Measurements from ENCODE around the gene ZDHHC11B. TPM values are rescaled to one million over a fixed set of nuclear protein-coding genes. Genes with fewer than 3 reads are reported as not detected.
"Not testable (repeated sequence)": the region's sequence is repeated elsewhere in the genome, so short reads cannot be mapped to it uniquely, and the experiment has no call there.

Gene ZDHHC11B
- total RNA-seq, 1 donor from 2014 or later = not detected

- DNase-seq (ENCODE audit: extremely low read depth, low read depth, low spot score) = not testable (repeated sequence)
Observed at GRCh38 chr5:691049-691448, 93.5 kb downstream of the ZDHHC11B start.

DNA sequence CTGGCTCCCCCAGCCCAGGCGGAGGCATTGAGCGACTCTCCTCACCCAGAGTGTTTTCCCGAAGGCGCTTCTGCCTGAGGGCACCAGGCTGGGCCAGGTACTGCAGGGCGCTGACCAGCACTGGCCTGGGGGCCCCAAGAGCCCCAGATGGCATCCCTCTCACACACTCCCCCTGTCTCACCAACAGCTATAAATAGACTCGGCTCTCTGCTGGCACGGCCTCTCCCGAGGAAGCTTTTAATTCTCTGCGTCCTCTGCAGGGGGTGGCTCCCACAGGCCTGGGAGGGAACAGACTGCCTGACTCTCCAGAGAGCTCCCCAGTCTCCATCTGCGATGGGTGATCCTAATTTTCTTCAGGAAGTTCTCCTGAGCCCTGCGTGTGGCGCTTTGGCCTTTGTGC, 94.2 kb downstream of the ZDHHC11B start:
- not testable (repeated sequence) for DNase-seq (ENCODE audit: extremely low read depth, low read depth, low spot score)

GRCh38 chr5:688348-689010, 96.0 kb downstream of the ZDHHC11B start:
- not testable (repeated sequence) for DNase-seq (ENCODE audit: extremely low read depth, low read depth, low spot score)

DNA sequence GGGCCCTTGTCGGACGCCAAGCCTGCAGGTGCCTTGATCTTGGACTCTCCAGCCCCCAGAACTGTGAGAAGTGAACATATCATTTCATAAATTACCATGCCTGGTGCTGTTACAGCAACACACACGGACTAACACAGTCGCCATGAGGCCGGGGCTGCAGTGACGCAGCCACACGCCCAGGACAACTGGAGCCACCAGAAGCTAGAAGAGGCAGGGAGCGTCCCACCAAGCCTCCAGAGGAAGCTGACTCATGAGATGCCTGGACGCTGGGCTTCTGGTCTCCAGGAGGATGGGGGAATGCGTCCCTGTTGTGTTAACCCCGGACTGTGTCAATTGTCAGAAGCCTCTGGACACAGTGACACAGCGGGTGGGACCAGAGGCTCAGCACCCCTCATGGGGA, 97.6 kb downstream of the ZDHHC11B start:
- DNase-seq (ENCODE audit: extremely low read depth, low read depth, low spot score) = not testable (repeated sequence)

- DNase-seq (ENCODE audit: extremely low read depth, low read depth, low spot score) = not testable (repeated sequence)
Observed at GRCh38 chr5:686172-686523, 98.4 kb downstream of the ZDHHC11B start.

- DNase-seq (ENCODE audit: extremely low read depth, low read depth, low spot score) = no peak
Observed at GRCh38 chr5:685262-686171, 99.0 kb downstream of the ZDHHC11B start.

DNA sequence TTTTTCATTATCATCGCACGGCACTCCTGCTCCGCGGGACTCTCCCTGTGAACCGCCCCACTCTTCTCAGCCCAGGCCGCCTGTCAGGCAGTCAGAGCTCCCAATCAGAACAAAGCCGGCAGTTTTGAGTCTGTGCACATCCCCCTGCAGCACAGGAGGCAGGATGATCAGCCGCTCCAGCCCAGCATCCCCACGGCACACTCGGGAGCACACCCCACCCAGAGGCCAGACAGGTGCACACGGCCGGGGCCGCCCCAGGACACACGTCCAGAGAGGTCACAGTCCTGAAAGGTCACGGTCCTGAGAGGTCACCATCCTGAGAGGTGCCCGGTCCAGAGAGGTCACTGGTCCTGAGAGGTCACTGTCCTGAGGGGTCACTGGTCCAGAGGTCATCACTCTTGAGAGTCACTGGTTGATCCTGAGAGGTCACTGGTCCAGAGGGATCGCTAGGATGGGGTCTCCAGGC, 99.7 kb downstream of the ZDHHC11B start:
- no peak for DNase-seq (ENCODE audit: extremely low read depth, low read depth, low spot score)

GRCh38 chr5:683551-684481, 100.7 kb downstream of the ZDHHC11B start:
- DNase-seq (ENCODE audit: extremely low read depth, low read depth, low spot score) = no peak

DNA sequence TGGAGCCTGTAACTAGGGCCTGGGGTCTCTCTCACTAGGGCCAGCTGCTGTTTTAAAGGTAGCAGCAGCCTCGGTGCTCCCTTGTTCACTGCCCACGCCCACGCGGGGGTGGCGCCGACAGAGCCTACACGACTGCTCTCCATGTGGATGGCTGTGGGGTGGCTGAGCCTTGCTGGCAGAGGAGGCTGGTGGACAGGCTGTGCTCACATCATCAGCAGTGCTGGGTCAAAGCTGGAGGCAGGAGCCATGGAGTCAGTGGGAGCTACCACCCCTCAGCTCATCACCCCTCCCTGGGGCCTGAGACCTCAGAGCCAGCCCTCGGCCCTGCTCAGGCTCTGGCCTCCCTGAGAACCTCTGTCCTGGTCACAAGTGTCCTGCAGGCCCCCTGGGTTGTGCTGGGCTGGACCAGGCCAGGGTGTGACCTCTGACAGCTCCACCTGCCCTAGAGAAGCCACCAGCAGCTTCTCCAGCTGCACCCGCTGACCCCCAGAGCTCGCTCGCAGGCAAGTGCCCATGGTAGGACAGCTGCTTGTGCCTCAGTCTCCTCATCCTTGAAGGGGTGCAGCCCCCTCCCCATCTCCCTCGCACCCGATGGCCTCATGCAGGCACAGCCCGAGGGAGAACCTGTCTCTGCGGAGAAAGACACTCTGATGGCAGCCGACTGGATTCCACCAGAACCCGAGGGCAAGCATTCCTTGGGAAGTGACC, 101.7 kb downstream of the ZDHHC11B start:
- DNase-seq (ENCODE audit: extremely low read depth, low read depth, low spot score) = not testable (repeated sequence)

GRCh38 chr5:682216-682615, 102.3 kb downstream of the ZDHHC11B start:
- DNase-seq (ENCODE audit: extremely low read depth, low read depth, low spot score) = not testable (repeated sequence)

GRCh38 chr5:681317-682191, 103.0 kb downstream of the ZDHHC11B start:
- DNase-seq (ENCODE audit: extremely low read depth, low read depth, low spot score) = not testable (repeated sequence)

- DNase-seq (ENCODE audit: extremely low read depth, low read depth, low spot score) = not testable (repeated sequence)
Observed at GRCh38 chr5:680836-681235, 103.7 kb downstream of the ZDHHC11B start.

GRCh38 chr5:680118-680795, 104.3 kb downstream of the ZDHHC11B start:
- not testable (repeated sequence) for DNase-seq (ENCODE audit: extremely low read depth, low read depth, low spot score)

GRCh38 chr5:679166-679895, 105.2 kb downstream of the ZDHHC11B start:
- not testable (repeated sequence) for DNase-seq (ENCODE audit: extremely low read depth, low read depth, low spot score)

DNA sequence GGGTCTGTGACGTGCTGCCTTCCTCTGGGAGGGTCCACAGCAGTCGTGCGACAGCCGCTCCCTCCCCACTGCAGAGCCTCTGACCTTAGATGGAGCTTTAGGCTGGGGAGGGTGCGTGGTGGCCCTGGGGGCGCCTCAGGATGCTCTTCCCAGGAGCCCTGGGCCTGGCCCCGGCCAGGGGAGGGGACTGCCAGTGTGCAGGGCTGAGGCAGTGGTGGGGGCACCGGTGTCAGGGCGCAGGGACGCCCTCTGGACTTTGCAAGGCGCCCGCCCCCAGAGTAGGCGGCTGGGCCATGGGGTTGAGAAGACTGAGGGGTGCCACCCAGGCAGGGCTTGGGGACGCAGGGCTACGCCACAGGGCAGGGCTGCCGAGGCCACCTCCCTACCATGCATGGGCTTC, 106.0 kb downstream of the ZDHHC11B start:
- DNase-seq (ENCODE audit: extremely low read depth, low read depth, low spot score) = not testable (repeated sequence)

- DNase-seq (ENCODE audit: extremely low read depth, low read depth, low spot score) = no peak
Observed at GRCh38 chr5:677131-678101, 107.1 kb downstream of the ZDHHC11B start.

DNA sequence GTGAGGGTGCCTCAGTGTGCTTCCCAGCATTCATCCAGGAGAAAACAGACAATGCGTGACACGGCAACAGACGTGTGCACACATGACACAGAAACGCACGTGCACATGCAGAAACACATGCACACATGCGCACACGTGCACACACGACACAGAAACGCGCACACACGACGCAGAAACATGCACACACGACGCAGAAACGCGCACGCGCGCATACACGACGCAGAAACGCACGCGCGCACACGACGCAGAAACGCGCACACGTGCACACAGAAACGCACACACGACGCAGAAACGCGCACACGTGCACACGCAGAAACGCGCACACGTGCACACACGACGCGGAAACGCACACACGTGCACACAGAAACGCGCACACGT, 107.8 kb downstream of the ZDHHC11B start:
- DNase-seq (ENCODE audit: extremely low read depth, low read depth, low spot score) = no peak

All from glomerular endothelial cell (primary cell).